Activated naive CD4-positive, alpha-beta T cell treated with Interleukin-2 at 50 U/mL for 16 hours (primary cell): ENCODE measurements around the gene KBTBD8.

Experiments
- DNase-seq: peaks from one replicate; pipeline ENCODE4 v3.0.0-alpha.2; 2020

The KBTBD8 gene

GRCh38 chr3:67044295-67044694 lies 46.2 kb downstream of the KBTBD8 start:
- no peak for DNase-seq

GRCh38 chr3:67044955-67045354 lies 46.8 kb downstream of the KBTBD8 start:
- no peak for DNase-seq

GRCh38 chr3:67045711-67046465 lies 47.8 kb downstream of the KBTBD8 start:
- no peak for DNase-seq

- no peak for DNase-seq
Observed at GRCh38 chr3:67047051-67047450, 48.9 kb downstream of the KBTBD8 start.

- no peak for DNase-seq
Observed at GRCh38 chr3:67048067-67048714, 50.1 kb downstream of the KBTBD8 start.

- DNase-seq, result no peak
Observed at GRCh38 chr3:67048715-67049074, 50.6 kb downstream of the KBTBD8 start.

GRCh38 chr3:67059443-67059842 lies 61.3 kb downstream of the KBTBD8 start:
- DNase-seq, result no peak
